Naive thymus-derived CD4-positive, alpha-beta T cell (primary cell): ENCODE measurements around the gene TRMO. TPM values are rescaled to one million over a fixed set of nuclear protein-coding genes. Genes with fewer than 3 reads are reported as not detected.
A peak's percentile ranks its signal among the peaks of the same experiment; 100 is the strongest.

Experiments
- ATAC-seq: fragments of 150-1000 bp; cut with Tn5 transposase; 2 replicates; pipeline ENCODE4 v1.10.0; 2021; ENCODE audit warnings: mild to moderate bottlenecking, moderate library complexity
- CTCF ChIA-PET: fragments of 350-600 bp; sonication (Branson Sonifier 250); formaldehyde crosslinking; loops from one replicate; lab custom pipeline; 2021; ENCODE audit warnings: antibody characterized with exemption; lab: Charles Lee
- POLR2A ChIA-PET: fragments of 350-600 bp; sonication (Branson Sonifier 250); formaldehyde crosslinking; loops from one replicate; lab custom pipeline; 2021; ENCODE audit warnings: antibody characterized with exemption, inconsistent platforms; lab: Charles Lee
- DNase-seq, 9 donors: peaks; one replicate each; pipeline versions ENCODE4 v3.0.0 to v3.0.0-alpha.2; 2020 to 2022; ENCODE audit warnings: mixed read lengths in 1 of 9
- H3K27ac ChIP-seq: one replicate; pipeline ENCODE4 v1.7.0; 2013; ENCODE audit warnings: mild to moderate bottlenecking, low read depth, low read length, moderate library complexity
- H3K27me3 ChIP-seq, 2 donors: one replicate each; pipeline ENCODE4 v1.7.0; 2013; ENCODE audit warnings: low read length in 2 of 2, mild to moderate bottlenecking in 2 of 2, moderate library complexity in 2 of 2; ENCODE audit not compliant: control insufficient read depth in 2 of 2, insufficient read depth in 2 of 2
- H3K36me3 ChIP-seq, 3 experiments: 1 replicate in 2 of 3; 2 replicates in 1 of 3; pipeline ENCODE4 v1.7.0; 2013; ENCODE audit warnings: low read length in 3 of 3, mild to moderate bottlenecking in 3 of 3, moderate library complexity in 1 of 3; ENCODE audit not compliant: insufficient read depth in 3 of 3, control insufficient read depth in 2 of 3
- H3K4me1 ChIP-seq, 2 donors: one replicate each; pipeline ENCODE4 v1.7.0; 2013; ENCODE audit warnings: low read length in 2 of 2, mild to moderate bottlenecking in 2 of 2, moderate library complexity in 1 of 2; ENCODE audit not compliant: control insufficient read depth in 2 of 2, insufficient read depth in 2 of 2
- H3K4me3 ChIP-seq: 2 replicates; pipeline ENCODE4 v1.7.0; 2013; ENCODE audit warnings: mild to moderate bottlenecking, low read length
- H3K9me3 ChIP-seq, 3 experiments: 1 replicate in 2 of 3; 2 replicates in 1 of 3; pipeline ENCODE4 v1.7.0; 2013; ENCODE audit warnings: low read length in 3 of 3; ENCODE audit not compliant: control insufficient read depth in 2 of 3
- H3K27ac Mint-ChIP-seq, 9 donors: one replicate each; pipeline ENCODE4 v1.8.0; 2020 to 2022; ENCODE audit warnings: mixed read lengths in 9 of 9, mild to moderate bottlenecking in 8 of 9, moderate library complexity in 5 of 9, inconsistent platforms in 2 of 9
- H3K27me3 Mint-ChIP-seq, 5 donors: one replicate each; pipeline ENCODE4 v1.8.0; 2021 to 2022; ENCODE audit warnings: mixed read lengths in 5 of 5, mild to moderate bottlenecking in 1 of 5
- H3K36me3 Mint-ChIP-seq, 5 donors: one replicate each; pipeline ENCODE4 v1.8.0; 2020 to 2022; ENCODE audit warnings: mixed read lengths in 5 of 5, mild to moderate bottlenecking in 3 of 5, inconsistent platforms in 1 of 5
- H3K4me1 Mint-ChIP-seq, 7 donors: one replicate each; pipeline ENCODE4 v1.8.0; 2020 to 2022; ENCODE audit warnings: mixed read lengths in 7 of 7, mild to moderate bottlenecking in 3 of 7, inconsistent platforms in 1 of 7
- H3K4me3 Mint-ChIP-seq, 10 donors: one replicate each; pipeline ENCODE4 v1.8.0; 2020 to 2022; ENCODE audit warnings: mild to moderate bottlenecking in 10 of 10, mixed read lengths in 10 of 10, moderate library complexity in 6 of 10, inconsistent platforms in 2 of 10
- H3K9me3 Mint-ChIP-seq, 11 donors: one replicate each; pipeline ENCODE4 v1.8.0; 2020 to 2022; ENCODE audit warnings: mixed read lengths in 11 of 11, mild to moderate bottlenecking in 4 of 11, inconsistent platforms in 1 of 11, moderate library complexity in 1 of 11
- intact Hi-C, 2 donors: fragments of 100-400 bp; cut with micrococcal nuclease; formaldehyde crosslinking; loops; one replicate each; pipeline ENCODE4 v1.15.1; 2023
- polyA plus RNA-seq, 2 donors: library from polyadenylated mRNA; unstranded; fragments of 300-500 nt; fragmentation: Illumina TruSeq; gene quantifications; one replicate each; pipeline ENCODE4 v1.2.3, GENCODE V29; 2021
- total RNA-seq, 6 experiments: library from RNA in 5 of 6; stranded (reverse) in 5 of 6; gene quantifications; 1 replicate in 5 of 6; 2 replicates in 1 of 6; pipeline ENCODE4 v1.2.3 and lab custom pipeline; 2021 to 2026

TRMO gene
- total and polyA plus RNA-seq, 7 experiments from 2014 or later = 24.5 to 55.3 (median 35.0) TPM

DNA sequence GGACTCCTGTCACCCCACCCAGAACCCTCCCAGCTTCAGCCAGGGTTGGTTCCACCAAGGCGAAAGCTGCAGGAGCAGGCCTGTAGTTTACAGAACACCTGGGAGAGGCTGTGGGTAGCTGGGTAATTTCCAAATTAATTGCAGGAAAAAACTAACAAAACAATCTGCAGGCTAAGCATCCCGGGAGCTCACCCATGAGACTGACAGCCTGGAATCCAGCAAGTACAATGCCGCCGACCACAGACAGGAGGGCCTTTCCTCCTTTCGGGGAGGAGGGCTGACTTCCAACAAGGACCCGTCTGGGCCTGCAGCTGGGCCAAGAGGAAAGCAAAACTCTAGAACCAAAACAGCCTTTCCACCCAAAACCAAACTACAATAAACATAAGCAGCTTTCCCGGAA, 59.0 kb downstream of the TRMO start:
- Mint-ChIP-seq H3K4me1 (peaks cover 0 to 4% (median under 1%) of the 10 kb centered on the region in 7 donors), H3K36me3 (peaks cover 0 to 31% (median 26%) of the 10 kb centered on the region in 5 donors), H3K4me3 (no peak overlapping the region), H3K27me3 (peaks cover 51 to 79% (median 67%) of the 10 kb centered on the region in 5 donors), H3K27ac (no peak overlapping the region), H3K9me3 (peaks cover 1 to 41% (median 26%) of the 10 kb centered on the region in 11 donors)
- H3K9me3 ChIP-seq = peaks cover 0 to 13% (median 0%) of the 10 kb centered on the region in 3 experiments
- H3K4me1 ChIP-seq = peaks cover 0 to under 1% of the 10 kb centered on the region in 2 donors
- ATAC-seq = no peak
- peaks cover 0 to 11% of the 10 kb centered on the region in 2 donors for H3K27me3 ChIP-seq
- intact Hi-C loops = no loop called here
- no peak overlapping the region for H3K27ac ChIP-seq
- ChIA-PET CTCF (no interaction called here), POLR2A (no interaction called here)
- DNase-seq = no peak
- no peaks in the 10 kb centered on the region for H3K36me3 ChIP-seq
- no peak overlapping the region for H3K4me3 ChIP-seq

DNA sequence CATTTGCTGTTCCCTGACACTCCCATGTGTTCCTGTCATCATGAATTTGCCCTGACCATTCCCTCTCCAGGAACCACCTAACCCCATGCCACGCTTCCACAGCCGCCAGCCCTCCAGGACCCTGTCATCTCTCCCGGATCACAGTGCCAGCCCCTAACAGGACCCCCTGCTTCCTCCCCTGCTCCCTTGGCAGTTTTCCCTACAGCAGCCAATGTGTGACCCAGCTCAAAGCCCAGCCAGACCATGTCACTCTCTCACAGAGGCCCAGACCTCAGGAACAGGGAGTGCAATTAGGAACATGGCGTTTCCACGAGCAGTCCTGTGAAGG, 61.2 kb downstream of the TRMO start:
- Mint-ChIP-seq H3K36me3 (peaks cover 0 to 22% (median 18%) of the 10 kb centered on the region in 5 donors), H3K4me3 (no peak overlapping the region), H3K27ac (no peak overlapping the region), H3K9me3 (peaks cover 1 to 25% (median 17%) of the 10 kb centered on the region in 11 donors), H3K27me3 (peaks cover 70 to 86% (median 77%) of the 10 kb centered on the region in 5 donors), H3K4me1 (peaks cover 5 to 13% (median 10%) of the 10 kb centered on the region in 7 donors)
- Histone ChIP-seq H3K4me1 (peaks cover 0 to 6% of the 10 kb centered on the region in 2 donors), H3K4me3 (no peak overlapping the region), H3K27ac (no peak overlapping the region), H3K36me3 (no peaks in the 10 kb centered on the region), H3K9me3 (peaks cover 0 to 11% (median 0%) of the 10 kb centered on the region in 3 experiments), H3K27me3 (peaks cover 1 to 29% of the 10 kb centered on the region in 2 donors)
- ATAC-seq = no peak
- intact Hi-C loops = no loop called here
- ChIA-PET CTCF (interaction anchor here (0.7 kb wide), 1 partner anchor 260 kb away, joined by 3 read pairs; no protein-coding TSS in a partner anchor), POLR2A (no interaction called here)
- DNase-seq = no peak

DNA sequence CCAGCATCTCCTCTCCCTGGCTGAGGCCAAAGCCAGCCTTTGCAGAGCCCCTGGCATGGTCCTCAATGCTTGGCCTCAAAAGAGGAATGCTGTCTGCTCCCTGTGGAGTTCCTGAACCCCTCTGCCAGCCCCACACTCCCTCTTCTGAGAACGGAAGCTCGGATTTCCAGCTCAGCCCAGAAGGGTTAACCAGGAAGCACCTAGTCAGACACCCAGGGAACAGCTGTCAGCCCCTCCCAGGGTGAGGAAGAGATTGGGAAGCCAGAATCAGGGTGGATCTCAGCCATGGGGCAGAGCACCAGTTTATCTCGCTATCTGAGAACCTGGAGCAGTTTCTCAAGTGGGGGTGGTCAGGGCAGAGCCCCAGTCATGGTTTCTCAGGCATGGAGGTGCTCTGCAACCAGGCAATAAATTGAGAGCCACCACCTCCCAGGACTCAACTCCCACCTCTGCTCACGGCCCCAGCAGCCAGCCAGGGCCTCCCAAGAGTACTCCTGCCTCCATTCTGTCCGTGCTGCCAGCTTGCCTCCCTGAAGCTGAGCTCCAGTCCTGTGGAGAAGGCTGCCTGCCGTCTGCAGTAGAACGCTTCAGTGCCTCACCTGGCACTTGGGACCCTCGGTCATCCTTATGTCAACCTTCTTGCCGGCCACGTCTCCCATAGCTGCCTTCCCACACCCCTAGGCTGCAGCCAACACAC, 61.7 kb downstream of the TRMO start:
- no peak overlapping the region for H3K27ac ChIP-seq
- H3K4me1 ChIP-seq = peaks cover 0 to 6% of the 10 kb centered on the region in 2 donors
- H3K36me3 ChIP-seq = no peaks in the 10 kb centered on the region
- H3K36me3 Mint-ChIP-seq = peaks cover 0 to 17% (median 13%) of the 10 kb centered on the region in 5 donors
- intact Hi-C loops = no loop called here
- ChIA-PET POLR2A (no interaction called here), CTCF (no interaction called here)
- peaks cover 6 to 34% of the 10 kb centered on the region in 2 donors for H3K27me3 ChIP-seq
- DNase-seq (no peak), ATAC-seq (no peak)
- peaks cover 70 to 86% (median 77%) of the 10 kb centered on the region in 5 donors for H3K27me3 Mint-ChIP-seq
- H3K27ac Mint-ChIP-seq = no peak overlapping the region
- peaks cover 1 to 20% (median 12%) of the 10 kb centered on the region in 11 donors for H3K9me3 Mint-ChIP-seq
- H3K9me3 ChIP-seq = peaks cover 0 to 6% (median 0%) of the 10 kb centered on the region in 3 experiments
- no peak overlapping the region for H3K4me3 Mint-ChIP-seq
- H3K4me1 Mint-ChIP-seq = peaks cover 5 to 18% (median 10%) of the 10 kb centered on the region in 7 donors
- H3K4me3 ChIP-seq = no peak overlapping the region

DNA sequence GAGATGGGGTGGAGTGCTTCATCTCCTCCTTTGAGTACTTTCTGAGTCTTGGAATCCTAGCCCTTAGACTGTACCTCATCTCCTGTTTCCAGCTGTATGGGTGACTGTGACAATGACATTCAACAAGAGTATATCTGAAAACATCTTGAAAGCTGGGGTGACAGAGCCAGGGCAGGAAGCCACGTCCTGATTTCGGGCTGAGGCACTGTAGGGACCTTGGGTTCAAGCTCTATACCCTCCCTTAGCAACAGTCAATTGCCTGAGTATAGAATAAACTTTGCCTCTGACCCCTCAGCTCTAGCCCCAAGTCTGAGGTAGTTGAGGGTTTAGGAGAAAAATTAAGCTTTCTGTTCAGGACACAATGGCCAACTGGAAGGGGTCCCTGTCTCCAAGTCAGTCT, 63.0 kb downstream of the TRMO start:
- Mint-ChIP-seq H3K27me3 (peaks cover 72 to 82% (median 75%) of the 10 kb centered on the region in 5 donors), H3K36me3 (peaks cover 0 to 6% (median 4%) of the 10 kb centered on the region in 5 donors), H3K9me3 (peaks cover 0 to 9% (median under 1%) of the 10 kb centered on the region in 11 donors), H3K4me1 (peaks cover 5 to 22% (median 10%) of the 10 kb centered on the region in 7 donors), H3K27ac (no peak overlapping the region), H3K4me3 (no peak overlapping the region)
- Histone ChIP-seq H3K9me3 (no peaks in the 10 kb centered on the region), H3K4me3 (no peak overlapping the region), H3K27ac (no peak overlapping the region), H3K4me1 (peaks cover 0 to 6% of the 10 kb centered on the region in 2 donors), H3K27me3 (peaks cover 8 to 42% of the 10 kb centered on the region in 2 donors), H3K36me3 (no peaks in the 10 kb centered on the region)
- ChIA-PET POLR2A (no interaction called here), CTCF (no interaction called here)
- DNase-seq = no peak
- no peak for ATAC-seq
- intact Hi-C loops = loop anchor here in 1 of 2 donors (2.0 kb wide), 1 partner anchor 15 kb away; no protein-coding TSS in a partner anchor

DNA sequence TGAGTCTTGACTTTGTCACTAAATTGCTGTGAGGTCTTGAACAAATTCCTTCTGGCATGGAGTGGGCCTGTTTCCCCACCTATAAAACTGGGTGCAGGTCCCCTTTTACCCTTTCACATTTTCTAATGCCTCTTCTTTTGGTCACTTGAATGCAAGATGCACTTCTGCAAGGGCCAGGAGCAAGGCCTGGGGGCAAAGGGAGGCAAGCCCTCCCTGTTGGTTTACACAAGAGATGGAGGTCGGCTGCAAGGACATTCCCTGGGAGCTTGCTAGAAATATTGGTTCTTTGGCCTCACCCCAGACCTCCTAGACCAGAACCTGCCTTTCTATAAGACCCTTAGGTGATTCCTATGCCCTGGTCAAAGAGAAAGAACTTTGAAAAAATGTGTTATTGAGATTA, 63.5 kb downstream of the TRMO start:
- H3K9me3 ChIP-seq = no peaks in the 10 kb centered on the region
- Mint-ChIP-seq H3K27me3 (peaks cover 70 to 82% (median 77%) of the 10 kb centered on the region in 5 donors), H3K36me3 (peaks cover 0 to 4% (median 4%) of the 10 kb centered on the region in 5 donors), H3K9me3 (peaks cover 0 to 9% (median 0%) of the 10 kb centered on the region in 11 donors), H3K4me1 (peaks cover 8 to 26% (median 13%) of the 10 kb centered on the region in 7 donors), H3K27ac (no peak overlapping the region), H3K4me3 (no peak overlapping the region)
- no peak for ATAC-seq
- no peak for DNase-seq
- H3K27ac ChIP-seq = no peak overlapping the region
- peaks cover 8 to 42% of the 10 kb centered on the region in 2 donors for H3K27me3 ChIP-seq
- peaks cover 0 to 6% of the 10 kb centered on the region in 2 donors for H3K4me1 ChIP-seq
- no peaks in the 10 kb centered on the region for H3K36me3 ChIP-seq
- intact Hi-C loops = loop anchor here in 1 of 2 donors (2.0 kb wide), 1 partner anchor 14 kb away; no protein-coding TSS in a partner anchor
- POLR2A ChIA-PET = no interaction called here
- CTCF ChIA-PET = interaction anchor here (0.8 kb wide), 1 partner anchor 16 kb away, joined by 3 read pairs; no protein-coding TSS in a partner anchor
- H3K4me3 ChIP-seq = no peak overlapping the region

DNA sequence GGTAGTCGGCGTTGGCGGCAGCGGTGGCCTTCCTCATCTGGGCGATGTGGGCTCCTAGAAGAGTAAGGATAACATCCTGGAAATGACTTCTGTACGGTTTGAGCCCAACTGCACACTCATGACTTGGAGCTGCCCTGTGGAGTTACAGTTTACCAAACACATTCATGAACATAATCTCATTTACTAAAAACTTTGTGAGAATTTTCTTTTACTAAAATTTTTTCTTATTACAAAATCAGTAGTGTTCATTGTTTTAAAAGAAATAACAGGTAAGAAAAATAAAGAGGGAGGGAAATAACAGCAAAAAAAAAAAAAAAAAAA, 63.9 kb downstream of the TRMO start:
- intact Hi-C loops = loop anchor here in 1 of 2 donors (2.0 kb wide), 1 partner anchor 14 kb away; no protein-coding TSS in a partner anchor
- Histone ChIP-seq H3K36me3 (no peaks in the 10 kb centered on the region), H3K27me3 (peaks cover 8 to 42% of the 10 kb centered on the region in 2 donors), H3K27ac (no peak overlapping the region), H3K9me3 (no peaks in the 10 kb centered on the region), H3K4me3 (no peak overlapping the region), H3K4me1 (peaks cover 0 to 6% of the 10 kb centered on the region in 2 donors)
- peaks cover 0 to 4% (median 4%) of the 10 kb centered on the region in 5 donors for H3K36me3 Mint-ChIP-seq
- peaks cover 8 to 27% (median 13%) of the 10 kb centered on the region in 7 donors for H3K4me1 Mint-ChIP-seq
- no peak overlapping the region for H3K27ac Mint-ChIP-seq
- ChIA-PET CTCF (interaction anchor here (0.8 kb wide), 1 partner anchor 15 kb away, joined by 3 read pairs; no protein-coding TSS in a partner anchor), POLR2A (interaction anchor here (0.7 to 1.7 kb wide), 2 partner anchors 12 to 198 kb away, joined by 3 to 6 read pairs; no protein-coding TSS in a partner anchor)
- DNase-seq (peak in 1 of 9 donors; percentile 17), ATAC-seq (no peak)
- H3K4me3 Mint-ChIP-seq = peak overlapping the region in 7 of 10 donors; percentile 38 to 64 (median 50)
- H3K27me3 Mint-ChIP-seq = peaks cover 69 to 82% (median 74%) of the 10 kb centered on the region in 5 donors
- H3K9me3 Mint-ChIP-seq = peaks cover 0 to 9% (median 0%) of the 10 kb centered on the region in 11 donors
